GM12878 (cell line): ENCODE results near the gene JUN. TPM values are rescaled to one million over a fixed set of nuclear protein-coding genes. Genes with fewer than 3 reads are reported as not detected.

Experiments
- ATAC-seq: fragments of 200-7000 bp; cut with Tn5 transposase; 3 replicates; pipeline ENCODE4 v1.9.1; 2020; ENCODE audit warnings: mild to moderate bottlenecking, moderate library complexity
- BruUV-seq: library from RNA; stranded (reverse); fragments of 400-500 nt; replicated peaks from 2 replicates; lab custom pipeline; 2021; lab: Mats Ljungman, UMichigan
- CTCF ChIA-PET: fragments of 300-600 bp; sonication (Branson Sonifier 250); formaldehyde crosslinking; extraction: SDS; loops from one replicate; lab custom pipeline; 2021; ENCODE audit warnings: inconsistent platforms; lab: Yijun Ruan, JAX
- POLR2A ChIA-PET: fragments of 350-600 bp; formaldehyde crosslinking; extraction: SDS; loops from one replicate; lab custom pipeline; 2021; ENCODE audit warnings: inconsistent platforms; lab: Charles Lee
- RAD21 ChIA-PET: fragments of 300-600 bp; sonication (Branson Sonifier 250); formaldehyde crosslinking; loops from one replicate; lab custom pipeline; 2023; ENCODE audit warnings: antibody characterized with exemption; ENCODE audit not compliant: unreplicated experiment; lab: Charles Lee
- SMC1A ChIA-PET: fragments of 300-600 bp; sonication (Branson Sonifier 250); formaldehyde crosslinking; loops from one replicate; lab custom pipeline; 2023; ENCODE audit not compliant: unreplicated experiment, uncharacterized antibody; lab: Charles Lee
- DNase-seq: peaks from one replicate; pipeline ENCODE4 v3.0.0-alpha.2; 2011; ENCODE audit warnings: low read depth, low spot score
- FAIRE-seq: peaks from 3 replicates; lab custom pipeline; 2011; peaks lifted over from hg19 to GRCh38; lab: Jason Lieb, UNC
- H2AFZ ChIP-seq: 2 replicates; pipeline ENCODE4 v1.6.0; 2011; ENCODE audit warnings: low read depth, low read length, control low read depth; ENCODE audit not compliant: control insufficient read depth
- H3K27ac ChIP-seq: 2 replicates; pipeline ENCODE4 v1.5.1; 2011; ENCODE audit warnings: control low read depth; ENCODE audit not compliant: control insufficient read depth, insufficient read depth
- H3K27me3 ChIP-seq, 2 experiments: replicated peaks in 1 of 2; 2 replicates each; pipeline versions ENCODE4 v1.6.0 to v1.6.1; 2011; ENCODE audit warnings: low read length in 1 of 2; ENCODE audit not compliant: control insufficient read depth in 2 of 2, insufficient read depth in 2 of 2
- H3K36me3 ChIP-seq, 2 experiments: 2 replicates each; pipeline ENCODE4 v1.5.1; 2011; ENCODE audit warnings: low read length in 1 of 2; ENCODE audit not compliant: control insufficient read depth in 2 of 2, insufficient read depth in 2 of 2
- H3K4me1 ChIP-seq: 2 replicates; pipeline ENCODE4 v1.6.1; 2011; ENCODE audit warnings: mild to moderate bottlenecking, low read length, moderate library complexity, mixed read lengths; ENCODE audit not compliant: control insufficient read depth, insufficient read depth
- H3K4me2 ChIP-seq: 2 replicates; pipeline ENCODE4 v1.6.0; 2011; ENCODE audit warnings: control low read depth; ENCODE audit not compliant: control insufficient read depth, insufficient read depth
- H3K4me3 ChIP-seq: fragments of 200-600 bp; sonication (generic); 2 replicates; pipeline ENCODE4 v1.5.1; 2016
- H3K79me2 ChIP-seq: 2 replicates; pipeline ENCODE4 v1.6.0; 2011; ENCODE audit warnings: low read length; ENCODE audit not compliant: control insufficient read depth, insufficient read depth
- H3K9ac ChIP-seq: 2 replicates; pipeline ENCODE4 v1.8.0; 2011; ENCODE audit warnings: low read length, control low read depth, mixed read lengths; ENCODE audit not compliant: control insufficient read depth, insufficient read depth
- H3K9me3 ChIP-seq: replicated peaks from 3 replicates; pipeline ENCODE4 v1.5.1; 2011; ENCODE audit warnings: mild to moderate bottlenecking, low read length; ENCODE audit not compliant: control insufficient read depth, insufficient read depth
- H4K20me1 ChIP-seq: 2 replicates; pipeline ENCODE4 v1.6.0; 2011; ENCODE audit not compliant: control insufficient read depth, insufficient read depth
- CEBPZ ChIP-seq: fragments of 150-350 bp; IDR thresholded peaks from 2 replicates; pipeline ENCODE4 v1.6.1; 2016; ENCODE audit warnings: low read depth, low read length
- EED ChIP-seq: sonication (generic); IDR thresholded peaks from 2 replicates; pipeline ENCODE4 v1.6.1; 2016; ENCODE audit warnings: antibody characterized with exemption, low read depth
- ESRRA ChIP-seq: IDR thresholded peaks from 2 replicates; pipeline ENCODE4 v1.6.1; 2012; ENCODE audit warnings: mild to moderate bottlenecking, low read length, improper control_type of control experiment
- IKZF2 ChIP-seq, 2 experiments: fragments of 450-650 bp; IDR thresholded peaks; 2 replicates each; pipeline ENCODE4 v1.6.1; 2017; ENCODE audit warnings: mild to moderate bottlenecking in 2 of 2, moderate library complexity in 2 of 2
- IRF5 ChIP-seq: fragments of 450-650 bp; IDR thresholded peaks from 2 replicates; pipeline ENCODE4 v1.6.1; 2017; ENCODE audit warnings: borderline replicate concordance
- MTA3 ChIP-seq: IDR thresholded peaks from 2 replicates; pipeline ENCODE4 v1.6.1; 2012; ENCODE audit warnings: low read length, inconsistent platforms, borderline replicate concordance
- NFXL1 ChIP-seq: fragments of 450-650 bp; IDR thresholded peaks from 2 replicates; pipeline ENCODE4 v1.6.1; 2017; ENCODE audit warnings: antibody characterized with exemption, mild to moderate bottlenecking, borderline replicate concordance
- PAX8 ChIP-seq: fragments of 450-650 bp; IDR thresholded peaks from 2 replicates; pipeline ENCODE4 v1.6.1; 2017; ENCODE audit warnings: mild to moderate bottlenecking, moderate library complexity
- STAT1 ChIP-seq: fragments of 450-650 bp; conservative IDR thresholded peaks from 2 replicates; pipeline ENCODE4 v1.6.1; 2014; ENCODE audit warnings: antibody characterized with exemption, mild to moderate bottlenecking
- TBL1XR1 ChIP-seq: IDR thresholded peaks from 2 replicates; pipeline ENCODE4 v1.6.1; 2012; ENCODE audit warnings: low read depth, low read length, improper control_type of control experiment
- TCF12 ChIP-seq: IDR thresholded peaks from 2 replicates; pipeline ENCODE4 v1.6.1; 2011; ENCODE audit warnings: low read depth, mild to moderate bottlenecking, low read length
- TCF3 ChIP-seq: IDR thresholded peaks from 2 replicates; pipeline ENCODE4 v1.6.1; 2012; ENCODE audit warnings: low read depth, mild to moderate bottlenecking, low read length, borderline replicate concordance; ENCODE audit not compliant: insufficient read depth
- WGBS: methylation state at CpG from one replicate; pipeline ENCODE4 v1.1.6; 2016; ENCODE audit warnings: low lambda C conversion rate; ENCODE audit not compliant: insufficient replicate concordance, insufficient coverage; ENCODE audit errors: missing lambda C conversion rate; 5-methylcytosine and 5-hydroxymethylcytosine counted together
- in situ Hi-C: fragments of 300-500 bp; cut with MboI; formaldehyde crosslinking; loops from 9 replicates; pipeline ENCODE4 v1.14.3; 2018; ENCODE audit warnings: mixed read lengths
- intact Hi-C: fragments of 100-400 bp; cut with micrococcal nuclease; formaldehyde crosslinking; loops from one replicate; pipeline ENCODE4 v1.14.2; 2022; ENCODE audit not compliant: unreplicated experiment
- polyA plus RNA-seq, 11 experiments: library from polyadenylated mRNA; depleted of rRNA in 4 of 11; unstranded in 6 of 11; stranded (reverse) in 5 of 11; fragments of >200 nt; fragmentation: Nextera tagmentation in 4 of 11; fragmentation: Illumina TruSeq in 1 of 11; extraction: Ambion mirVana in 4 of 11; extraction: Trizol in 1 of 11; gene quantifications; 1 replicate in 1 of 11; 2 replicates in 10 of 11; pipeline versions ENCODE4 v1.2.1 to v1.2.3, GENCODE V29; 2011 to 2016; ENCODE audit warnings: inconsistent platforms in 2 of 11, missing spikeins in 2 of 11, low read depth in 1 of 11
- total RNA-seq, 4 experiments: library from RNA; depleted of rRNA in 3 of 4; stranded (reverse); fragments of >200 nt in 3 of 4; fragmentation: Illumina TruSeq in 1 of 4; extraction: Trizol in 1 of 4; gene quantifications; 2 replicates each; pipeline versions ENCODE4 v1.2.1 to v1.2.3, GENCODE V29; 2013 to 2021
- TF ChIP-seq, protein P1 (sequence below): fragments of 450-650 bp; IDR thresholded peaks from 2 replicates; pipeline ENCODE4 v1.6.1; 2017; ENCODE audit warnings: antibody characterized with exemption, mild to moderate bottlenecking, moderate library complexity

JUN gene
- total and polyA plus RNA-seq, 10 of the 15 experiments (the other 5 are each of a cell fraction or from before 2014, with no cell fraction given) = 0.18 to 8.4 (median 2.8) TPM

DNA sequence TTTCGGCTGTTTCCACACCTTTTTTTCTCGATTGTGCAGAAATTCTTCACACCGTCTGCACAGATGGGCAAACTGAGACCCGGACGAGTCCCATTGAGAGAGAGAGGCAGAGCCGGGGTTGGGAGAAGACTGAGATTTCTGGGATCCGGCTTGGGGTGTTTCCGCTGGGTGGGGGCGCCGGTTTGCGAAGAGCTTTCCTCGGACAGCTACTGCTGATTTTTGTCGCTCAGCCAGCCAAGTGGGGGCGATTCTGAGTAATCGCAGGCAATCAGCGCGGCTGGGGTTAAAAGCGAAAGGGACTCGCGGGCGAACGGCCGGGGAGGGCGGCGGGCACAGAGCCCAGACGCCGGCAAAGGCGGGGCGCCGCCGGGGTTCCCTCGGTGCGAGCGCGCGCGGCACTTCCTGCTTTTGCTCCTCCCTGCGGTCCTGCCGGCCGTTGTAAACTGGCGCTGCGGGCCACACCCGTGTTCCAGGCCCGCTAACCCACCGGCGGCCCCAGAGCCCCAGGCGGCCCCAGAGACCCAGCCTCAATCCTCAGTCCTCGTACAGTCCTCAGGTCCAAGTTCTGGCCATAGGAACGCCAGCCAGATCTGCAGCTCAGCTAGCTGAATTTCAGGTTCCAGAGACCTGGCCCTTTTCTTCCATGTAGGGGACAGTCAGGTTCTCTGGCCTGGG lies 32.4 kb upstream of the JUN start:
- POLR2A ChIA-PET = interaction anchor here (0.9 to 1.1 kb wide), 2 partner anchors 230 to 945 kb away, joined by 3 to 4 read pairs; no protein-coding TSS in a partner anchor
- Histone ChIP-seq H3K36me3 (no peaks in the 10 kb centered on the region), H3K9me3 (no peaks in the 10 kb centered on the region), H3K4me2 (peak overlapping the region; percentile 96), H4K20me1 (no peaks in the 10 kb centered on the region), H3K4me3 (peak overlapping the region; percentile 88), H3K27me3 (no peaks in the 10 kb centered on the region), H2AFZ (peak overlapping the region; percentile 92), H3K4me1 (peaks cover 13% of the 10 kb centered on the region), H3K79me2 (no peaks in the 10 kb centered on the region), H3K27ac (peak overlapping the region; percentile 73), H3K9ac (peak overlapping the region; percentile 76)
- no TSS peak for BruUV-seq
- FAIRE-seq (peak; percentile 44), DNase-seq (peak; percentile 53), ATAC-seq (peak; percentile 95)
- CTCF ChIA-PET = interaction anchor here (0.7 to 1.9 kb wide), 6 partner anchors 28 to 883 kb away, joined by 3 to 9 read pairs (median 4); partner anchors contain the start of gene JUN
- 1% methylated on average over 47 of the region's 49 CpGs for WGBS
- SMC1A ChIA-PET = interaction anchor here (0.7 to 1.8 kb wide), 8 partner anchors 20 to 456 kb away, joined by 3 to 5 read pairs (median 4); partner anchors contain the start of gene JUN
- in situ Hi-C loops = no loop called here
- RAD21 ChIA-PET = interaction anchor here (0.6 to 1.9 kb wide), 14 partner anchors 30 to 943 kb away, joined by 3 to 10 read pairs (median 4); partner anchors contain the start of gene JUN
- intact Hi-C loops = loop anchor here (1.0 to 5.0 kb wide), 3 partner anchors 32 to 191 kb away; partner anchors contain the start of gene JUN
- TF ChIP-seq MTA3 (no peak), TCF3 (0 out of 2 replicates have a peak, but pooled peaks have one; percentile 40), IKZF2 (IDR thresholded peaks at IDR 0.05) (peak; percentile 31 to 62; a peak in 1 of 4 replicates), NFXL1 (no peak), TCF12 (no peak; the same call in none of the 2 replicates), STAT1 (no peak), IRF5 (no peak), CEBPZ (no peak), EED (peak; percentile 27; the same call in 1 of the 2 replicates), ESRRA (no peak), PAX8 (no peak), TBL1XR1 (peak; percentile 72; the same call in 1 of the 2 replicates)
- TF ChIP-seq, protein P1, sequence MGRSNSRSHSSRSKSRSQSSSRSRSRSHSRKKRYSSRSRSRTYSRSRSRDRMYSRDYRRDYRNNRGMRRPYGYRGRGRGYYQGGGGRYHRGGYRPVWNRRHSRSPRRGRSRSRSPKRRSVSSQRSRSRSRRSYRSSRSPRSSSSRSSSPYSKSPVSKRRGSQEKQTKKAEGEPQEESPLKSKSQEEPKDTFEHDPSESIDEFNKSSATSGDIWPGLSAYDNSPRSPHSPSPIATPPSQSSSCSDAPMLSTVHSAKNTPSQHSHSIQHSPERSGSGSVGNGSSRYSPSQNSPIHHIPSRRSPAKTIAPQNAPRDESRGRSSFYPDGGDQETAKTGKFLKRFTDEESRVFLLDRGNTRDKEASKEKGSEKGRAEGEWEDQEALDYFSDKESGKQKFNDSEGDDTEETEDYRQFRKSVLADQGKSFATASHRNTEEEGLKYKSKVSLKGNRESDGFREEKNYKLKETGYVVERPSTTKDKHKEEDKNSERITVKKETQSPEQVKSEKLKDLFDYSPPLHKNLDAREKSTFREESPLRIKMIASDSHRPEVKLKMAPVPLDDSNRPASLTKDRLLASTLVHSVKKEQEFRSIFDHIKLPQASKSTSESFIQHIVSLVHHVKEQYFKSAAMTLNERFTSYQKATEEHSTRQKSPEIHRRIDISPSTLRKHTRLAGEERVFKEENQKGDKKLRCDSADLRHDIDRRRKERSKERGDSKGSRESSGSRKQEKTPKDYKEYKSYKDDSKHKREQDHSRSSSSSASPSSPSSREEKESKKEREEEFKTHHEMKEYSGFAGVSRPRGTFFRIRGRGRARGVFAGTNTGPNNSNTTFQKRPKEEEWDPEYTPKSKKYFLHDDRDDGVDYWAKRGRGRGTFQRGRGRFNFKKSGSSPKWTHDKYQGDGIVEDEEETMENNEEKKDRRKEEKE = no peak
